MM.1S (cell line): ENCODE data around the gene VPS54.

ENCODE experiments used
- DNase-seq: peaks from one replicate; pipeline ENCODE4 v3.0.0-alpha.2; 2015
- H2AFZ ChIP-seq: fragments of 300-600 bp; sonication (generic); 2 replicates; pipeline ENCODE4 v1.6.0; 2016; ENCODE audit warnings: antibody characterized with exemption, low read length
- H3F3A ChIP-seq: fragments of 300-600 bp; sonication (generic); 2 replicates; pipeline ENCODE4 v1.6.1; 2016; ENCODE audit warnings: mild to moderate bottlenecking, antibody characterized with exemption, low read length, moderate library complexity, mixed read lengths; ENCODE audit not compliant: insufficient read depth
- H3K27ac ChIP-seq: fragments of 300-600 bp; sonication (generic); 2 replicates; pipeline ENCODE4 v1.5.1; 2016; ENCODE audit warnings: mild to moderate bottlenecking, low read length
- H3K27me3 ChIP-seq: fragments of 300-600 bp; sonication (generic); replicated peaks from 2 replicates; pipeline ENCODE4 v1.6.0; 2016; ENCODE audit warnings: low read length; ENCODE audit not compliant: insufficient read depth
- H3K36me3 ChIP-seq: fragments of 300-600 bp; sonication (generic); replicated peaks from 2 replicates; pipeline ENCODE4 v1.6.1; 2016; ENCODE audit warnings: mild to moderate bottlenecking, low read length, mixed read lengths; ENCODE audit not compliant: insufficient read depth
- H3K4me1 ChIP-seq: fragments of 300-600 bp; sonication (generic); 2 replicates; pipeline ENCODE4 v1.6.1; 2016; ENCODE audit warnings: low read length, mixed read lengths
- H3K4me2 ChIP-seq: fragments of 300-600 bp; sonication (generic); 2 replicates; pipeline ENCODE4 v1.6.0; 2016; ENCODE audit warnings: low read depth, low read length
- H3K4me3 ChIP-seq: fragments of 300-600 bp; sonication (generic); 2 replicates; pipeline ENCODE4 v1.5.1; 2016; ENCODE audit warnings: low read length, mixed read lengths
- H3K79me2 ChIP-seq: fragments of 300-600 bp; sonication (generic); 2 replicates; pipeline ENCODE4 v1.6.1; 2016; ENCODE audit warnings: mixed run types, low read length, mixed read lengths
- H3K9ac ChIP-seq: fragments of 300-600 bp; sonication (generic); 2 replicates; pipeline ENCODE4 v1.6.1; 2016; ENCODE audit warnings: low read length, mixed read lengths
- H3K9me2 ChIP-seq: fragments of 300-600 bp; sonication (generic); replicated peaks from 2 replicates; pipeline ENCODE4 v1.6.1; 2016; ENCODE audit warnings: mild to moderate bottlenecking, low read length, mixed read lengths; ENCODE audit not compliant: insufficient read depth
- H3K9me3 ChIP-seq: fragments of 300-600 bp; sonication (generic); replicated peaks from 2 replicates; pipeline ENCODE4 v1.6.1; 2016; ENCODE audit warnings: mild to moderate bottlenecking, low read length, mixed read lengths; ENCODE audit not compliant: insufficient read depth
- H4K20me1 ChIP-seq: fragments of 300-600 bp; sonication (generic); 2 replicates; pipeline ENCODE4 v1.6.1; 2016; ENCODE audit warnings: mild to moderate bottlenecking, low read length, moderate library complexity, mixed read lengths; ENCODE audit not compliant: insufficient read depth
- EZH2 ChIP-seq: fragments of 300-600 bp; sonication (generic); optimal IDR thresholded peaks from 2 replicates; pipeline ENCODE3; 2017; ENCODE audit warnings: low read depth, mild to moderate bottlenecking, antibody characterized with exemption, low read length, mixed read lengths
- EZH2phosphoT487 ChIP-seq: fragments of 300-600 bp; sonication (generic); IDR thresholded peaks from 2 replicates; pipeline ENCODE4 v1.6.1; 2018; ENCODE audit warnings: antibody characterized with exemption, low read length
- TF ChIP-seq, protein P1 (sequence below): fragments of 300-600 bp; sonication (generic); IDR thresholded peaks from 2 replicates; pipeline ENCODE4 v1.5.1; 2016; ENCODE audit warnings: antibody characterized with exemption, low read length, mixed read lengths

Gene VPS54, protein sequence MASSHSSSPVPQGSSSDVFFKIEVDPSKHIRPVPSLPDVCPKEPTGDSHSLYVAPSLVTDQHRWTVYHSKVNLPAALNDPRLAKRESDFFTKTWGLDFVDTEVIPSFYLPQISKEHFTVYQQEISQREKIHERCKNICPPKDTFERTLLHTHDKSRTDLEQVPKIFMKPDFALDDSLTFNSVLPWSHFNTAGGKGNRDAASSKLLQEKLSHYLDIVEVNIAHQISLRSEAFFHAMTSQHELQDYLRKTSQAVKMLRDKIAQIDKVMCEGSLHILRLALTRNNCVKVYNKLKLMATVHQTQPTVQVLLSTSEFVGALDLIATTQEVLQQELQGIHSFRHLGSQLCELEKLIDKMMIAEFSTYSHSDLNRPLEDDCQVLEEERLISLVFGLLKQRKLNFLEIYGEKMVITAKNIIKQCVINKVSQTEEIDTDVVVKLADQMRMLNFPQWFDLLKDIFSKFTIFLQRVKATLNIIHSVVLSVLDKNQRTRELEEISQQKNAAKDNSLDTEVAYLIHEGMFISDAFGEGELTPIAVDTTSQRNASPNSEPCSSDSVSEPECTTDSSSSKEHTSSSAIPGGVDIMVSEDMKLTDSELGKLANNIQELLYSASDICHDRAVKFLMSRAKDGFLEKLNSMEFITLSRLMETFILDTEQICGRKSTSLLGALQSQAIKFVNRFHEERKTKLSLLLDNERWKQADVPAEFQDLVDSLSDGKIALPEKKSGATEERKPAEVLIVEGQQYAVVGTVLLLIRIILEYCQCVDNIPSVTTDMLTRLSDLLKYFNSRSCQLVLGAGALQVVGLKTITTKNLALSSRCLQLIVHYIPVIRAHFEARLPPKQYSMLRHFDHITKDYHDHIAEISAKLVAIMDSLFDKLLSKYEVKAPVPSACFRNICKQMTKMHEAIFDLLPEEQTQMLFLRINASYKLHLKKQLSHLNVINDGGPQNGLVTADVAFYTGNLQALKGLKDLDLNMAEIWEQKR

DNA sequence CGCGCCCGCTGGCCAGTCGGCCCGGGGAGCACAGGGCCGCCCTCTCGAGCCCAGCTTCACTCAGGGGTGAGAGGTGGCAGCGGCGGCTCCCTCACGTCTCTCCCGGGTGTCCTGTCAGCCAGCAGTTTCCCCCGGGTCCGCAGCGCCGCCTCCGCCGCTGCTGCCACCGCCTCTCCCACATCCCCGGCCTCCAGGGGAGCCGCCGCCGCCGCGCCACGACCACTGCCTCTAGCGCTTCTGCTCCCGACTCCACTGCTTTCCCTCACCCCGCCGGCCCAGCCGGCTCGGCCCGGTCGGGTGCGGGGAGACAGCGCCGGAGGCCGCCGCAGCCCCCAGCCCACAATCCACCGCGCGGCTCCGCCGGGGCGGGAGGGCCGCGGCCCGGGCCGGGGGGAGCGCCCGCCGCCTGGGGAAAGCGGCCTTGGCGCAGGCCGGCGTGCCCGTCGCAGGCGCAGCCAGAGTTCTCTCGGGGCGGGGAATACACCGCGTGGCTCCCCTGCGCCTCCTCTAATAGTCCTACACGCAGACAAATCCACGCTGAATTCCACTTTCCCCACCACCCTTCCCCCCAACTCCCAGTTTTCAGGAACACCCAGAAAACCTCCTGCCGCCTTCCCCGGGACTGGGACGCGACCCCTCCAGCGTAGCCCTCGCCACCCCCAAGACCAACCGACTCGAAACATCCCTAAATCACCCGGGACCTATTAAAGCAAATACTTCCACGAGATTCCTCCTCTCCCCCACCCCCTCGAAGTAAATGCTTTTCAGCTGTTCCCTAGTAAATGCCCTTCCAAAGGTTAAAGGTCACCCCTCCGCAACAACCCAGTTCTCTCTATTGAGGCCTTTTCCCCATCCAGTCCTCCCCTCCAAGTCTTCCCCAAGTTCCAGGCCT is at the start of gene VPS54:
Gene VPS54 (minus strand): TSS at position 346 of the 892 bp plus-strand sequence. CDS start 35,429 bp downstream, outside the sequence.
- Histone ChIP-seq H3K9ac (peak within 1 kb of the TSS; percentile 67), H3K27me3 (no peaks in the 10 kb centered on the region), H3K4me1 (peaks cover 31% of the 10 kb centered on the region), H3K4me3 (peak within 1 kb of the TSS; percentile 69), H3K9me2 (no peaks in the 10 kb centered on the region), H3K27ac (peak within 1 kb of the TSS; percentile 71), H2AFZ (peak within 1 kb of the TSS; percentile 96), H3K79me2 (peaks cover 44% of the 10 kb centered on the region), H3K4me2 (peak within 1 kb of the TSS; percentile 93), H4K20me1 (no peaks in the 10 kb centered on the region), H3K36me3 (no peaks in the 10 kb centered on the region), H3K9me3 (no peaks in the 10 kb centered on the region), H3F3A (peaks cover 16% of the 10 kb centered on the region)
- peak; percentile 55 for DNase-seq
- TF ChIP-seq EZH2phosphoT487 (no peak), EZH2 (no peak)
- TF ChIP-seq, protein P1, sequence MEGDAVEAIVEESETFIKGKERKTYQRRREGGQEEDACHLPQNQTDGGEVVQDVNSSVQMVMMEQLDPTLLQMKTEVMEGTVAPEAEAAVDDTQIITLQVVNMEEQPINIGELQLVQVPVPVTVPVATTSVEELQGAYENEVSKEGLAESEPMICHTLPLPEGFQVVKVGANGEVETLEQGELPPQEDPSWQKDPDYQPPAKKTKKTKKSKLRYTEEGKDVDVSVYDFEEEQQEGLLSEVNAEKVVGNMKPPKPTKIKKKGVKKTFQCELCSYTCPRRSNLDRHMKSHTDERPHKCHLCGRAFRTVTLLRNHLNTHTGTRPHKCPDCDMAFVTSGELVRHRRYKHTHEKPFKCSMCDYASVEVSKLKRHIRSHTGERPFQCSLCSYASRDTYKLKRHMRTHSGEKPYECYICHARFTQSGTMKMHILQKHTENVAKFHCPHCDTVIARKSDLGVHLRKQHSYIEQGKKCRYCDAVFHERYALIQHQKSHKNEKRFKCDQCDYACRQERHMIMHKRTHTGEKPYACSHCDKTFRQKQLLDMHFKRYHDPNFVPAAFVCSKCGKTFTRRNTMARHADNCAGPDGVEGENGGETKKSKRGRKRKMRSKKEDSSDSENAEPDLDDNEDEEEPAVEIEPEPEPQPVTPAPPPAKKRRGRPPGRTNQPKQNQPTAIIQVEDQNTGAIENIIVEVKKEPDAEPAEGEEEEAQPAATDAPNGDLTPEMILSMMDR, result no peak

DNA sequence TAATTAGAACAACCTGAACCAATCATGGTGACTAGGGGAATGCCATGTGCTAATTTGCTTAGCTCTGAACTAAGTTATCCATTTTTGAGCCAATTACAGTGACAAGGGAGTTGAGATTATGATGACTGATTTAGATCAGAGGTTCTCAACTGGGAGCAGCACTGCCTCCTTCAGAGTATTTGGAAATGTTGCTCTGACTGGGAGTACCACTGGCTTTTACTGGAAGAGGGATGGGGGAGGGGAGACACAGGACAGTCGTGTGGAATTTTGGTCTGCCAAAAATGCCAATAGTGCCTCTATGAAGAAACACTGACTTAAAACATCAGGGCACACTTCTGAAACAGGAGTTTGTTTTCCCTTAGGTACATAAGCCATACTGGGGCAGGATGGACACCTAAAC is 48.1 kb upstream of the VPS54 start:
- Histone ChIP-seq H3K9me3 (no peaks in the 10 kb centered on the region), H3K4me2 (no peak overlapping the region), H3K36me3 (no peaks in the 10 kb centered on the region), H2AFZ (no peak overlapping the region), H4K20me1 (no peaks in the 10 kb centered on the region), H3K4me1 (peaks cover 18% of the 10 kb centered on the region), H3K79me2 (no peaks in the 10 kb centered on the region), H3K9me2 (no peaks in the 10 kb centered on the region), H3K27me3 (no peaks in the 10 kb centered on the region), H3K27ac (no peak overlapping the region), H3K4me3 (no peak overlapping the region), H3K9ac (no peak overlapping the region), H3F3A (peaks cover 14% of the 10 kb centered on the region)
- DNase-seq, result no peak
- TF ChIP-seq EZH2phosphoT487 (no peak), EZH2 (no peak)
- TF ChIP-seq, protein P1, result no peak

DNA sequence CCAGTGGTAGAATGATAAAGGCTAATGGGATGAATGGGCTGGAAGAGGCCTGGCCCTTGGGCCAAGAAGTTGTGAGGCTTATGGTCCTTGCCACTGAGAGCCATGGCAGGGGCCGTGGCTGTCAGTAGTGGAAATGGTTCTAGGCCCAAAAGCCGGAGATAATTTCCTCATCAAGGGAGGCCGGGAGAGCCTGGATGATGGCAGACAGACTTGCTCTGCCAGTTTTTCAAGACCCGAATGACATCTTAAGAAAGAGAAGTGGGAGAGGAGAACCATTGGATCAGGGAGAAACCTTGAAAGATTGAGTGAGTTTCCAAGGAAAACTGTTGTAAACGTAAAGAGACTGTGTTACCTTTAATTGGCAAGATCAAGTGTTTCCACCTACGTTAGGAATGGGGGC is 46.3 kb upstream of the VPS54 start:
- H3K4me2 ChIP-seq, result no peak overlapping the region
- no peak for TF ChIP-seq EZH2phosphoT487
- TF ChIP-seq, protein P1, result no peak
- no peak for TF ChIP-seq EZH2

More for the DNA sequence above, 46.3 kb upstream of the VPS54 start:
- no peaks in the 10 kb centered on the region for H3K79me2 ChIP-seq
- H3K4me3 ChIP-seq, result no peak overlapping the region
- H3K9me3 ChIP-seq, result no peaks in the 10 kb centered on the region
- no peaks in the 10 kb centered on the region for H3K27me3 ChIP-seq
- H3K4me1 ChIP-seq, result peaks cover 20% of the 10 kb centered on the region
- H4K20me1 ChIP-seq, result no peaks in the 10 kb centered on the region
- H3K27ac ChIP-seq, result no peak overlapping the region
- no peaks in the 10 kb centered on the region for H3K36me3 ChIP-seq
- H3K9ac ChIP-seq, result no peak overlapping the region
- no peaks in the 10 kb centered on the region for H3K9me2 ChIP-seq
- H3F3A ChIP-seq, result peaks cover 14% of the 10 kb centered on the region
- no peak overlapping the region for H2AFZ ChIP-seq
- DNase-seq, result no peak
